GM04504 (cell line): ENCODE measurements around the gene PMCH.
"Not testable (repeated sequence)": the region's sequence is repeated elsewhere in the genome, so short reads cannot be mapped to it uniquely, and the experiment has no call there.

Experiments used
- DNase-seq: peaks from one replicate; pipeline ENCODE4 v3.0.0-alpha.2; 2012; ENCODE audit warnings: low read depth

The PMCH gene, protein sequence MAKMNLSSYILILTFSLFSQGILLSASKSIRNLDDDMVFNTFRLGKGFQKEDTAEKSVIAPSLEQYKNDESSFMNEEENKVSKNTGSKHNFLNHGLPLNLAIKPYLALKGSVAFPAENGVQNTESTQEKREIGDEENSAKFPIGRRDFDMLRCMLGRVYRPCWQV

DNA sequence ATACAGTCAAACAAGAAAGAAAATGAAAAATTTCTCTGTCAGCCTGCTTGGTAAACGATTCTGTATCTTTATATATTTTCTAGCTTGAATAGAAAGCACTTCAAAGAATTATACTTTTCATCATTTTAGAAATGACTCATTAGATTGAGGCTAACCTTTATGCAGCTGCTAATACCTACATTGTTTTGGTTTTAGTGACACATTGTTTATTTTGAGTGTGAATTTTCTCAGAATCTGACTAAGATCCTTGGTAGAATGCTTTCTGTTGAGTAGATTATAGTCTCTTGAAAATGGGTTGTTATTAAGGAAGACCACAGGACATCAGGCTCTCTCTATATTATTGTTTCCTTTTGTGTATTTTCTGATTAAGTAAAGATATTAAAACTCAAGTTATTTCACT, at the start of gene PMCH:
TSS of gene PMCH (minus strand) at position 45 of the 400 bp plus-strand sequence. CDS start 63 bp downstream, outside the sequence.
- no peak for DNase-seq

DNA sequence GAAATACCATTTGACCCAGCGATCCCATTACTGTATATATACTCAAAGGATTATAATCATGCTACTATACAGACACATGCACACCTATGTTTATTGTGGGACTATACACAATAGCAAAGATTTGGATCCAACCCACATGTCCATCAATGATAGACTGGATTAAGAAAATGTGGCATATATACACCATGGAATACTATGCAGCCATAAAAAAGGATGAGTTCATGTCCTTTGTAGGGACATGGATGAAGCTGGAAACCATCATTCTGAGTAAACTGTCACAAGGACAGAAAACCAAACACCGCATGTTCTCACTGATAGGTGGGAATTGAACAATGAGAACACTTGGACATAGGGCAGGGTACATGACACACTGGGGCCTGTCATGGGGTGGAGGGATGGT, 43.2 kb upstream of the PMCH start:
- DNase-seq = not testable (repeated sequence)

DNA sequence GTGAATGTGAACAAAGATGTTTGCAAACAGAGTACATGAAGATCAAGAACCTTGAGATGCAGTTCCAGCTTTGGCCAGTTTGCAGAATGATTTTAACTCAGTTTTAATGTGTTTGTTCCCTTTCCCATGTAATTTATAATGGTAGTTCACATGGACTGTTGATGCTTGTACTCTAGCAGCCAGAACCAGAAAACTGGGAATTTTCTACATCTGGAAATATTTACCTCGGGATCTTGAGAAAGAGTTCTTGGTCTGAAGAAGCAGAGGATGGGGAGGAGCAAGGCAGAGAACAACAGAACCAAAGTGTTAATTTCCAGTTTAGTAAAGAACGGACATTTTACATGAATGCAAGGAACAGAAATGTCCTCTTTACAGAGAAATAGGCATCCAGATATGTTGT, 37.0 kb upstream of the PMCH start:
- DNase-seq = no peak

DNA sequence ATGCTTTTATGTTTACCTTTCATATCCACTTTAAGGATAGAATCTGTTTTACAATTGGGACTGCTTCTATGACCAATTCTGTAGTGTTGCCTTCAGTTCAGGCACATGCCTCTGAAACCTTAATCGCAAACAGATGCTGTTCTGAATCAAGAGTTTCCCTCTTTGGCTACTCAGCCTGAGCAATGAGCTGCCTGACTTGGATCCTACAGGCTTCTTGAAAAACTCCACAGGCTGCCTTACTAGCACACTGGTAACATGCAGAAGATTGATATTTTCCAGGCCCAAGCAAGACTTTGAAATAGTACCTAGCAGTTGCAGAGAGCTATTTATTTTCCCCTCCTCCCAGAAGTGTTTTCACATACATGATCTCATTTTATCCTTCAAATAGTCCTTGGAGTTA, 34.8 kb upstream of the PMCH start:
- peak; percentile 38 for DNase-seq

DNA sequence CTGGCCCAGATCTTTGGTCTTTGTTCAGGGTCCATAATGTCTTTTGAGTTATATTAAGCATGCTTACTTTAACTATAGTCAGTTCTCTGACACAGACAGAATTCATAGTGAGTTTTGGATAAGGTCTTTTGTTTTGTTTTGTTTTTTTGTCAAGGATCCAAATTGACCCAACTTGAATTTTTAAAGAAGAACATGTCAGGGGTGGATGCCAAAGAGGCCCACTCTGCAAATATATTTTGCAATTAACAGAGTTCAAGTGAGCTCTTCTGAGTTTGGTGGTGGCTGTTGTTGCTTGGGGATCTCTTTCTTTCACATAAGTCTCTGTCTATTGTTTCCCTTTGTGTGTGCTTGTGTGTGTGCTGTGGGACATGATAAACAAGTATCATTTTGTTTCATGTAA, 34.4 kb upstream of the PMCH start:
- no peak for DNase-seq

DNA sequence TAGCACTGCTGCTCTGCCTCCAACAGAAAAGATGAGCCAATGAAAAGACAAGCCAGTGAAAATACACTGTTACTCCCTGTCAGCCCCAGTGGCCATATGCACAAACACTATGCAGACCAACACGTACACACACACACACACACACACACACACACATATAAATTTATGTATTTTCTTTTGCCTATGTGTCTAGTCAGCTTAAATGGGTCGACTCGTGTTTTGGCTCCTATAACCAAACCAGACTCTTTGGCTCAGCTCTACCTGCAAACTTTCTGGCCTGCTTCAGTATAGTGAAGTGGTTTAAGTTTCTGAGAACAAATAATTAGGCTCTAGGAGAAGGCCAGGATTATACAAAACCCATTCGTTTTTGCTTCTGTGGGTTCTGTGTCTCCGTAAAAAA, 30.3 kb upstream of the PMCH start:
- no peak for DNase-seq

DNA sequence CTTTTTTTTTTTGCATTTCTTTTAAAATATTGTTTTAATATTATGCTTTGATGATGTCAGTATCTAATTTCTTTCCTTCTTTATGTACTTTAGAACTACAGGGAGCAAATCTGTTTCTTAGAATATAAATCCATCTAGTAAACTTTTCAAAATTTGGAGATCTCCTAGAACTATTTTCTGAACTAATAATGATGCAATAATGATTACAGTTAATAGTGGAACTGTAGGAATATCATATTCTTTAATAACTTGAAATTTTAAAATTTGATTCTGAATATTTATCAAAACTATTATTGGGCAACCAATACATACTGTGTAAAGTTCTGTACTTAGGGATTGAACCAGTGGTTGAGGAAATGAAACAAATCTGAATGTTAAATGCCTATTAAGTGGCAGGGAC, 23.1 kb upstream of the PMCH start:
- DNase-seq = no peak

DNA sequence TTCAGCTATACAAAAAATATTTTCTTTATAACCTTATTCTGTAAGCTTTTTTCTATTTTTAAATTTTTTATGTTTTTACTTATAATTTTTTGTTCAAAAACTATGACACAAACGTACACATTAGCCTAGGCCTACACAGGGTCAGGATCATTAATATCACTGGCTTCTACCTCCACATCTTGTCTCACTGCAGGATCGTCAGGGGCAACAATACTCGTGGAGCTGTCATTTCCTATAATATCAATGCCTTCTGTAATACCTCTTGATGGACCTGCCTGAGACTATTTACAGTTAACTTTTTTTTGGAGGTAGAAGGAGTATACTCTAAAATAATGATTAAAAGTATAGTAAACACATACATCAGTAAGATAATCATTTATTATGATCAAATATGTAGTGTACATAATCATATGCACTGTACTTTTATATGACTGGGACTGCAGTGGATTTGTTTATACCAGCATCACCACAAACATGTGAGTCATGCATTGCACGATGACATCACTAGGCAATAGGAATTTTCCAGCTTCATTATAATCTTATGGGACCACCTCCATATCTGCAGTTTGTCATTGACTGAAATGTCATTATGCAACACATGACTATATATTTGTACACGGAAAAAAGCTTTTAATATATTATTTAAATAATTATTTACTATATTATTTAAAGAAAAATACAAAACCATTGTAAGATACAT, 18.5 kb upstream of the PMCH start:
- DNase-seq = peak; percentile 17

DNA sequence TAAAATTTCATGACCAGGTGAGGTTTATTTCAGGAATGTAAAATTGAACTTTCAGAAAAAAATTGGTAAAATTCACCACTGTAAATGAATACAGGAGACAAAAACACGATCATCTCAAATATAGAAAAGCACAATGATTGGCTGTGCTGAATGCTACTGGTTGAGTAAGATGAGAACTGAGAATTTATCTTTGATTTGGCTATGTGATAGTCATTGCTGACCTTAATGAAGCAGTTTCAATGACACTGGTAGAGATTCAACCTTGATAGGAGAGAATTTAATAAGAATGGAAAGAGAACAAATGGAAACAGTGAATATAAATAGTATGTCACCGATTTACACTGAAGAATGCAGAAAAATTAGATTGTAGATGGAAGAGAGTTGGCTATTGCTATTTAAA, 6.4 kb upstream of the PMCH start:
- DNase-seq = no peak

DNA sequence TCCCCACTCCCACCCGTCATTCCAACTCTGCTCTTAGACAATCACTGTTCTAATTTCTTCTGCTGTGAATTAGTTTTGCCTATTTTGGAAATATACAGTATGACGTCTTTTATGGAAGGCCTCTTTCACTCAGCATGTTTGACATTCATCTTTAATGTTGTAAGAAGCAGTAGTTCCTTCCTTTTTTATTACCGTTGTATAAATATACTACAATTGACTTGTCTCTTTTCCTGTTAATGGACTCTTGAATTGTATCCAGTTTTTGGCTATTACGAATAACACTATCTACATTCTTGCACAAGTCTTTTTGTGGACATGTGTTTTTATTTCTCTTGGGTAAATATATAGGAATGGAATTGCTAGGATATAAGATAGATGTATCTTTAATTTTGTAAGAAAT, 4.9 kb upstream of the PMCH start:
- DNase-seq = no peak

DNA sequence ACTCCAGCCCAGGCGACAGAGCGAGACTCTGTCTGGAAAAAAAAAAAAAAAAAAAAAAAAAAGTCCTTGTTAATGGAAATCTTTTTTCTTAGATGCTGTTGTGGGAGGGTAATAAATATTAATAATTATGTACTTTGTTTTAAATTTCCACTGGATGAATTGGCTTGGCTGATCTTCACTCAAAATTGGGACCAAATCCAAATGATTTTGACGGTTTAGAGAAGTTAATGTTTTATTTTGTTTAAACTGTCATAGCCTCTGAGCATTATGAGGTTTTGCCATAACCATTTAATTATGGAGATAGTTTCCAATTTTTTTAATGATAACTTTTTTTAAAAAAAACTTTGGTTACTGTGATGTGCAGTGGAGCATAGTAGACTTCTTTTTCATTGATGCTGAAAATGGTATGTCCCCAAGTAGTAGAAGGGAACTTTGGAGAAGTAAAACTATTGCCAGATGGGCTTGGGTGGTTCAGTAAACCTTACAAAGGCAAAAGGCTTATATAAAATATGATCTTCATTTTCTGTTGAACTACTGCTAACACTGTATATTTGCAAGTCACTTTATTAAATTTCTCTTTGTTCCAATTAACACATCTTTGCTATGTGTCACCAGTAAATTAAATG, 3.9 kb upstream of the PMCH start:
- DNase-seq = no peak

DNA sequence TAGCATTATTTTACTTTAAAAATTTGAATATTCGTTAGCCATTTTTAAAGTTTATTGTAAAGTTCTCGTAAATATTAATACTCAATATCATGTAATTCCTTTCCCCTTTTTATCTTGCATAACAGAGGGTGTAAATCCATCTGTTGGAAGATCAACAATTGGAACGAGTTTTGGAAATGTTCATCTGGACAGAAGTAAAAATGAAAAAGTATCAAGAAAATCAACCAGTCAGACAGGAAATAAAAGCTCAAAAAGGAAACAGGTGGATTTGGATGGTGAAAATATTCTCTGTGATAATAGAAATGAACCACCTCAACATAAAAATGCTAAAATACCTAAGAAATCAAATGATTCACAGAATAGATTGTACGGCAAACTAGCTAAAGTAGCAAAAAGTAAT, 1.8 kb downstream of the PMCH start:
- no peak for DNase-seq

DNA sequence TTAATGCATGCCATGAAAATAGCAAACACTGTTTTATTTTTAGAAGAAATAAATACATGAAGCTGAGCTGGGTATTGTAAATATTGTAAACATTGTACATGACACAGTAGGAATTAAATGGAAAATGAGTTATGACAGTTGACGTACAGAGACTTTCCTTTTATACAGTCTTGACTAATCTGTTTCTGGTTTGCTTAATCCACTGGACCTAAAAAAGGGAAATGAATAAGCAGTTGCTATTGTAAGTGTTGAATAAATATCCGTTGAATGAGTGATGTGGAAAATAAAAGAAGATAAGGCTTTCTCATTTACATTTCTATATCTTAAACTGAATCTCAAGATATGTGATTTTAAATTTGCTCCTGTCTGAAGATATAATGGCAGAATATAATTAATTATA, 15.0 kb downstream of the PMCH start:
- DNase-seq = no peak

DNA sequence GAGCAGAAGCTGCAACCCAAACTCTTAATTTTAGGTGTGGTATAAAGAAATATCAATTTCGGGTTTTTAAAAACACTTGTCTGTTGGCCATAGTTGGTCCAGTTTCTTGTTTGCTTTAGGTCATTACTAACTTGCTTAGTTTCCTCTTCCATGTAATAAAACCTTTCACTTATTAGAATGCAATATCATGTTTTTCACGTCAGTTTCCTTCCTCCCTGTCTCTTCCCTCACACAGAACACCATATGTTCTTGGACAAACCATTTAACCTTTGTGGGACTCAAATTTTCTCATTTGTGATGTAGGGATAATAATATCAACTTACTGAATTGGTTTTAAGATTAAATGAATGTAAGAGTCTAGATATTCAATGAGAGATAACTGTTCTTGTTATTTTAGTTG, 22.9 kb downstream of the PMCH start:
- DNase-seq = no peak

DNA sequence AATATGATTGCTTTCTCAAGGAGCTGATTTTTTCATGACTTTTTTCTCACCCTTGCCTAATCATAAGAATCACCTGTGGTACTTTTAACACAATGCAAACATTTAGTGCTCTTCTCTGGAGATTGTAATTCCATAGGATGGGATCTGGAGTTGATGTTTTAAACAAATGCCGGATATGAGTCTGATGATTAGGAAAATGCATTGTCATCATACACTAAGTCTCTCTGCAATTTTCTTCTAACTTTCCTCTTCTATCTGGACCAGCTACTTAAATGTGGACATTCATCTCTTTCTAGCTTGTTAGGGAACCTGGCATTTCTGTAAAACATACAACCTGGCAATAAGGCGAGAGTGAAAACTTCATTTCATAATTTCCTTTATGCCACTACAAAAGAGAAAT, 23.5 kb downstream of the PMCH start:
- no peak for DNase-seq

DNA sequence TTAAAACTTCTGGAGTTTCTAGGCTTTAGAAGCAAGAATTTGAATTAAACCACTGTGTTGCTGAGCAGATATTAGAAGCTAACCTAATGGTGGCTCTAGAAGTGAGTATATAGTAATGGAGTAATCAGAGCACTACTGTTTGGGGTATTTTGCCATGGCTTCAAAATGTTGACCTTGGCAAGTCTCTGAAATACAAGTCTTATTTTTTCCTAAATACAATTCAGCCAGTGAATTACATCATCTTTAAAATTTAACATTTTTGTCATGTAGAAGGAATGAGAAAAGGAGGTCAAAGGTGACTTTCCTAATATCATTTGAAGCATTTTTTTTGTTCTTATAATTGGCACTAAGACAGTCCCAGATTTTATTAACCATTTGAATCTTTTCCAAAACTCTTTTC, 25.2 kb downstream of the PMCH start:
- DNase-seq = peak; percentile 16

DNA sequence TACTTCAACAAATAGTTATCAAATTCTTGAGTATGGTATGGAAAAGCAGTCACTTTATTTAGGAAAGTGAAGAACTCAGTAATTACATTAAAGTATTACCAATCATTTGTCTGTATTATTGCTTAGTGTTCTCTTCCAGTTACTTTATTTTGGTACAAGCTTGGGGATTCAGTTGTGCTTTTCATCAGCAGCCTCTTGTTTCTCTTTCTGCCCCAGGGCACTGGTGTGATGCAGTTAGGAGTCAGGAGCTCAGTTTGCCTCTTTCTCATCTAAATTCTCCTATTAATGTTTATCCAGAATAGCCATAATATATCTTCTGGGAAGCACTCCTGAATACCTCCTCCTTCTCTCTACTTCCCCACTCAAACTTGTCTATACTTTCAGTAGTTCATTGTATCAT, 25.7 kb downstream of the PMCH start:
- DNase-seq = no peak

DNA sequence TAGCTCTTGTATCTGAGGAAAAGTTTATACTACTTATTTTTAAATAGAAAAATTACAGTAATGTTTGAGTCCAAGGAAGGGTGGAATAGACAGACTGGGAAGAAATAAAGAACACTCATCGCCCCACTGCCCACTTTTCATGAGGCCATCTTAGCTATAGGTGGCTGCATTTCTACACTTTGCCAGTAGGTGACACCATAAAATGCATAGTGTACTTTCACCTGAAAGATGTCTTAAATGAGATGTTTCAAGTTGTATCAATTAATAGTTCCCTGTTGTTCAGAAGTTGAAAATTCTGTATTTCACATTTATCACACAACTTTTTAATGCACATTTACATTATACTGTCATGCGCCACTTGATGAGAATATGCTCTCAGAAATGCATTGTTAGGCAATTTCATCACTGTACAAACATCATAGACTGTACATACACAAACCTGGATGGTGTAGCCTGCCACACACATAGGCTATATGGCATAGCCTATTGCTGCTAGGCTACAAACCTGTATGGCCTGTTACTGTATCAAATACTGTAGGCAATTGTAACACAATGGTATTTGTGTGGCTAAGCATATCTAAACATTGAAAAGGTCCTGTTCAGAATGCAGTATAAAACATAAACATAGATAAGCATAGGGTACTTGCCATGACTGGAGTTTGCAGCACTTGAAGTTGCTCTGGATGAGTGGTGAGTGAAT, 27.6 kb downstream of the PMCH start:
- DNase-seq = no peak

DNA sequence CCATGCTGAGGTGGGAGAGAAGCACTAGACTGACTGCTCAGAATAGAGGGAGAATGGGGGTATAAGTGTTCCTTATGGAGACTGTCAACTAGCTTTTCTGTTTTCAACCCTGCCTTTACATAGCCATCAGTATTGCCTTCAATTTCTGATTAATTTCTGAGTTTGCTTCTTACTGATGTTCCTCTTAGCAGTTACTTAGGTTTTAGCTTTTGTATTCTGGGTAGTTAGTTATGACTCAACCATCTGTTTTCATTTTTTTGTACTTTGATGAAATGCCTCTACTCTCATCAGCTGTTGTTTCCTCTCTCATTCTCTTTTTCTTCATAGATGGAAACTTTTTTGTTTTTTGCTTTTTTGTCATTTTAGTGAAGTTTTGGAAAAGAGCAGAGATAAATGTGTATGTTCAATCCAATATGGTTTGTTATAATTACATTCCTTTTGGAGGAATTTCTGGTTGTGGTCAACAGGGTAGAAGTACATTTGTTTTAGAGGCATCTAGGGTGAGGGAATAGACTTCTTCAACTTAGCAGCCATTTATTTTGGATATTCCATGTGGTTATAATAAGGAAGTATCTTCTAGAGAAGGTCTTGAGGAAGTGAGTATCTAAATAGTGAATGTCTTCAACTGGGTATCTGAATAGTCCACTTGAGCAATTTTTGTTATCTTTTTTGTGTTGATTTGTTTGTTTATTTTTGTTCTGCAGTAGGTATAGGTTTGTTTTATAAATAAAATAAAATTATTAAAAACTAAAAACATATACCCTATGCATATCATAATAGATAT, 29.6 kb downstream of the PMCH start:
- no peak for DNase-seq

DNA sequence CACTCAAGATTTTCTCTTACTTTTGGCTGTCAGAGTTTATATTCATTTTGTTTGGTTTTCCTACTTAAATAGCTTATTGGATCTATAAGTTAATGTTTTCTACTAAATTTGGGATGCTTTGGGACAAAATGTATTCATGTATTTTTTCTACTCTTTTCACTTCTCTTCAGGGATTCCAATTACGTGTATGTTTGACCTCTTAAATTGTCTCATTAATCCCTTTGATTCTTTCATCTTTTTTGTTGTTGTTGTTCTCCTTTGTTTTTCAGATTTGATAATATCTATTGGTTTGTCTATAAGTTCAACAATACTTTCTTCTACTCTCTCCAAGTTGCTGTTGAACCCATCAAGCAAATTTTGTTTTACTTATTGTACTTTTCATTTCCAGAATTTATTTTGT, 34.2 kb downstream of the PMCH start:
- no peak for DNase-seq

DNA sequence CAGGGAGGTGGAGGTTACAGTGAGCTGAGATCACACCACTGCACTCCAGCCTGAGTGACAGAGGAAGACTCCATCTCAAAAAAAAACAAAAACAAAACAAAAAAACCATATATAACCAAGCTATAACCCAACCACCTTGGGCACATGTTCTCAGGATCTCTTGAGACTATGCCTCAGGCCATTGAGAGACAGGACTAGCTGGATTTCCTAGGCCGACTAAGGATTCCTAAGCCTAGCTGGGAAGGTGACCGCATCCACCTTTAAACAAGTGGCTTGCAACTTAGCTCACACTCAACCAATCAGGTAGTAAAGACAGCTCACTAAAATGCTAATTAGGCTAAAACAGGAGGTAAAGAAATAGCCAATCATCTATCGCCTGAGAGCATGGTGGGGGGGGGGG, 42.4 kb downstream of the PMCH start:
- DNase-seq = not testable (repeated sequence)

DNA sequence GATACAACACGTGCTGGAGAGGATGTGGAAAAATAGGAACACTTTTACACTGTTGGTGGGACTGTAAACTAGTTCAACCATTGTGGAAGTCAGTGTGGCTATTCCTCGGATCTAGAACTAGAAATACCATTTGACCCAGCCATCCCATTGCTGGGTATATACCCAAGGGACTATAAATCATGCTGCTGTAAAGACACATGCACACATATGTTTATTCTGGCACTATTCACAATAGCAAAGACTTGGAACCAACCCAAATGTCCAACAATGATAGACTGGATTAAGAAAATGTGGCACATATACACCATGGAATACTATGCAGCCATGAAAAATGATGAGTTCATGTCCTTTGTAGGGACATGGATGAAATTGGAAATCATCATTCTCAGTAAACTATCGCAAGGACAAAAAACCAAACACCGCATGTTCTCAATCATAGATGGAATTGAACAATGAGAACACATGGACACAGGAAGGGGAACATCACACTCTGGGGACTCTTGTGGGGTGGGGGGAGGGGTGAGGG, 50.5 kb downstream of the PMCH start:
- DNase-seq = not testable (repeated sequence)
